PC-9 (cell line): ENCODE measurements around the gene PDE11A.

Source experiments
- EZH2 ChIP-seq: fragments of 200-600 bp; sonication (generic); IDR thresholded peaks from 2 replicates; pipeline ENCODE4 v1.8.0; 2017; ENCODE audit warnings: antibody characterized with exemption, low read depth
- TF ChIP-seq, protein P1 (sequence below): fragments of 200-600 bp; sonication (generic); conservative IDR thresholded peaks from 2 replicates; pipeline ENCODE4 v1.6.1; 2017; ENCODE audit warnings: mixed run types, antibody characterized with exemption, mild to moderate bottlenecking, moderate library complexity

- TF ChIP-seq, protein P1, sequence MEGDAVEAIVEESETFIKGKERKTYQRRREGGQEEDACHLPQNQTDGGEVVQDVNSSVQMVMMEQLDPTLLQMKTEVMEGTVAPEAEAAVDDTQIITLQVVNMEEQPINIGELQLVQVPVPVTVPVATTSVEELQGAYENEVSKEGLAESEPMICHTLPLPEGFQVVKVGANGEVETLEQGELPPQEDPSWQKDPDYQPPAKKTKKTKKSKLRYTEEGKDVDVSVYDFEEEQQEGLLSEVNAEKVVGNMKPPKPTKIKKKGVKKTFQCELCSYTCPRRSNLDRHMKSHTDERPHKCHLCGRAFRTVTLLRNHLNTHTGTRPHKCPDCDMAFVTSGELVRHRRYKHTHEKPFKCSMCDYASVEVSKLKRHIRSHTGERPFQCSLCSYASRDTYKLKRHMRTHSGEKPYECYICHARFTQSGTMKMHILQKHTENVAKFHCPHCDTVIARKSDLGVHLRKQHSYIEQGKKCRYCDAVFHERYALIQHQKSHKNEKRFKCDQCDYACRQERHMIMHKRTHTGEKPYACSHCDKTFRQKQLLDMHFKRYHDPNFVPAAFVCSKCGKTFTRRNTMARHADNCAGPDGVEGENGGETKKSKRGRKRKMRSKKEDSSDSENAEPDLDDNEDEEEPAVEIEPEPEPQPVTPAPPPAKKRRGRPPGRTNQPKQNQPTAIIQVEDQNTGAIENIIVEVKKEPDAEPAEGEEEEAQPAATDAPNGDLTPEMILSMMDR, result no peak
- no peak for TF ChIP-seq EZH2
These were observed 391.5 kb downstream of the PDE11A start for GRCh38 chr2:177680866-177681712.
